IPS DF 4.7 (cell line): ENCODE results near the gene NIFK.
"Not testable (repeated sequence)": the region's sequence is repeated elsewhere in the genome, so short reads cannot be mapped to it uniquely, and the experiment has no call there.

Experiments used
- DNase-seq: peaks from one replicate; pipeline ENCODE4 v3.0.0-alpha.2; 2013; ENCODE audit warnings: low spot score; ENCODE audit errors: extremely low read depth

Gene NIFK

DNA sequence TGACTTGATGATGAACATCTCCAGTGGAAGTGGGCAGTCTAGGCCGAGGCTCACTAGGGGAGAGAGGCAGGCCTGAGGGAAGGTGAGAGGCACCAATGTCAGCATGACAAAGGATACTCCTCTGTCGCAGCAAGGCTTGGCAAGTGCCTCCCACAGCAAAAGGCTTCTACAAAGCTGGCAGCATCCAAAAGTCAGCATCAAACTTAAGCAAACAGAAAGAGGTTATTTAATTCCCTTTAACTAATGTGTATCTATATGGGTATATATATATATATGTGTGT is 41.6 kb downstream of the NIFK start:
- DNase-seq = no peak

DNA sequence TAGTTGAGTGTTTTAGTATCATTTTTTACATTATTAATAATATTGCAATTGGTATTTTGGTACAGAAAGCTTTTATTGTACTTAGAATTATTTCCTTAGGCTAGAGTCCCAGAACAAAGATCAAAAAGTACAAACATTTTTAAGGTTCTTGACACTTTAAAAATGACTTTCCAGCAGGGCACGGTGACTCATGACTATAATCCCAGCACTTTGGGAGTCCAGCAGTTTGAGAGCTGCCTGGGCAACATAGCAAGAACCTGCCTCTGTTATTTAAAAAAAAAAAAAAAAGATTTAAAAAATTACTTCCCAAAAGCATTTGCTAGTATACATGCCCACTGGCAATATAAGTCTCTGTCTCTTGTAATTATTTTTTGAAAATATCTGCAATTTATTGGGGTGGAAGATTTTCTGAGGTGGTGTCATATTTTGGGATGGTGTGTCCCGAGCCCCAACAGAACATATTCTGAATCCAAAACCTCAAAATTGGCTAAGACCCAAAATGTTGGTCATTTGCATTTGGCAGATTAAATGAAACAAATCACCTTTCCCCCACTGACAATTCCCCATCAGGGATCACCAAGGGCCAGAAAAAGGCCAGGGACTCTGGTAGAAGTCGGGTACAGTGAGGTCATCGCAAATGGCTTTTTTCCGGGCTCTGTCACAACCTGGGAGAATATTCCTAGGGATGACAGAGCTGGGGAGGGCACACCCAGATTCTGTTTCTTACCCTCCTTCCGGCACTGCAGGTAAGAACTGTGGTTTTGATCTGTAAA is 42.1 kb downstream of the NIFK start:
- DNase-seq = no peak

DNA sequence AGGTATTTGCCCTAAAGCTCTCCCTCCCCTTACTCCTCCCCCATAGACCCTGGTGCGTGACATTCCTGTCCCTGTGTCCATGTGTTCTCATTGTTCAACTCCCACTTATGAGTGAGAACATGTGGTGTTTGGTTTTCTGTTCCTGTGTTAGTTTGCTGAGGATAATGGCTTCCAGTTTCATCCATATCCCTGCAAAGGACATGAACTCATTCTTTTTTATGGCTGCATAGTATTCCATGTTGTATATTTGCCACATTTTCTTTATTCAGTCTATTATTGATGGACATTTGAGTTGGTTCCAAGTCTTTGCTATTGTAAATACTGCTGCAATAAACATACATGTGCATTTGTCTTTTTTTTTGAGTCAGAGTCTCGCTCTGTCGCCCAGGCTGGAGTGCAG is 46.1 kb downstream of the NIFK start:
- DNase-seq = not testable (repeated sequence)

- no peak for DNase-seq
These were observed 46.6 kb downstream of the NIFK start for GRCh38 chr2:121690095-121690494.

DNA sequence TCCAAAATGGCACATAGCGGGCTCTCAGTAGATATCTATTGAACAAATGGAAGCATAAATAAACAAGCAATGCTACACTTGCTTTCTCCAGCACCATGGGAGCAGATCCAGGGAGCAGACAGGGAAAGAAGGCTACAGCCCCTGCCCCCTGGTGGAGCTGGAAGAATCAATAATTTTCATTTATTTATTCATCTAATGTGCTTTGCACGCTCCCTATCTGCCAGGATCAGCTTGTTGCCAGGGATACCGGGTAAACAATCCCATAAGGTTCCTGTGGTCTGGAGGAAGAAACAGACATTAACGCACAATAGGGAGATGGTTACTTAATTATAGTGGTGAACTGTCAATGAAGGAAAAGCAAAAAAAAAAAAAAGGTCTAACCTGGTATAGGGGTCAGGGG is 47.3 kb downstream of the NIFK start:
- DNase-seq = no peak

GRCh38 chr2:121688820-121689219 is 47.9 kb downstream of the NIFK start:
- no peak for DNase-seq

- no peak for DNase-seq
These were observed 49.8 kb downstream of the NIFK start for GRCh38 chr2:121686902-121687301.

GRCh38 chr2:121686218-121686617 is 50.5 kb downstream of the NIFK start:
- DNase-seq = no peak

- DNase-seq = no peak
These were observed 54.0 kb downstream of the NIFK start for GRCh38 chr2:121682396-121683298.

- DNase-seq = no peak
These were observed 58.8 kb downstream of the NIFK start for GRCh38 chr2:121677855-121678254.
